GM18868 (cell line): ENCODE measurements around the gene RASGRF2.

Source experiments
- ATAC-seq: cut with Tn5 transposase; IDR thresholded peaks from one replicate; pipeline ENCODE4 v1.9.1; 2021; ENCODE audit warnings: mild to moderate bottlenecking, moderate library complexity; ENCODE audit not compliant: unreplicated experiment

RASGRF2 gene

GRCh38 chr5:81165493-81166119 is 205.4 kb downstream of the RASGRF2 start:
- ATAC-seq, result peak; percentile 73

- ATAC-seq, result no peak
Observed at GRCh38 chr5:81166430-81166829, 206.3 kb downstream of the RASGRF2 start.

GRCh38 chr5:81167078-81167477 is 206.9 kb downstream of the RASGRF2 start:
- ATAC-seq, result no peak

- no peak for ATAC-seq
Observed at GRCh38 chr5:81167544-81167943, 207.4 kb downstream of the RASGRF2 start.

- no peak for ATAC-seq
Observed at GRCh38 chr5:81169924-81170323, 209.8 kb downstream of the RASGRF2 start.

DNA sequence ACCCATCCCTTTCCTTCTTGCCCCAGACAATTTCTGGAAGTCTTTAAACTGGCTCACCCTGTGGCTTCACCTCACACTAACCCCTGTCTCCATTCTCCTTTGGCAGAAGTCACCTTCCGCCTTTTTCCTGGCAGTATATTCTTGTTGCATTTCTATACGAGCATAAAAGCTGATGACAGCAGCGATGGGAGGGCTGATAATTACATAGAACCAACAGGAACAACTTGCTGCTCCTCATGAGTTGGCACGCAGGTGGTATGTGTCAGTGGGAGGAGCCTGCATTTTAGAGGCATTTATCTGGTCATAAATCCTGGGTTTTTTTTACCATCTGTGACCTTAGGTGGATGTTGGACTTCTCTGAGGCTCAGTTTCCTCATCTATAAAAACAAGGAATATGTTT is 211.6 kb downstream of the RASGRF2 start:
- no peak for ATAC-seq

DNA sequence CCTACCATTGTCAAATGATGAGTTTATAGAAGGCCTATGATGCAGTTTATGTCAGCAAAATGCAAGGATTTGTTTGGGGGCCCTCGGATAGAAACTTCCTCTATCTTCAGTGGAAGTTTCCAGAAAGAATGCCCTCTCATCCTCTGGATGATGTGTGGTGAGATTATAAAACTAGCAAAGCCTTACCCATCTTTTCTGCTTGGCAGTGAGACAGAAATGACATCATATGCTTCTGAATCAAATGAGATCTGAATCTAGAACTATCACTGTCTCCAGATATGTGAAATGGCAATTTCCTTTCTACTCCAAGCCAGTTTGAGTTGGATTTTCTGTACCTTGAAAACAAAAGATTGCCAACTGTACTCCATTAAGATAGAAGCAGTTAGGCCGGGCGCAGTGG is 212.5 kb downstream of the RASGRF2 start:
- ATAC-seq, result no peak

GRCh38 chr5:81177061-81177460 is 216.9 kb downstream of the RASGRF2 start:
- ATAC-seq, result no peak

DNA sequence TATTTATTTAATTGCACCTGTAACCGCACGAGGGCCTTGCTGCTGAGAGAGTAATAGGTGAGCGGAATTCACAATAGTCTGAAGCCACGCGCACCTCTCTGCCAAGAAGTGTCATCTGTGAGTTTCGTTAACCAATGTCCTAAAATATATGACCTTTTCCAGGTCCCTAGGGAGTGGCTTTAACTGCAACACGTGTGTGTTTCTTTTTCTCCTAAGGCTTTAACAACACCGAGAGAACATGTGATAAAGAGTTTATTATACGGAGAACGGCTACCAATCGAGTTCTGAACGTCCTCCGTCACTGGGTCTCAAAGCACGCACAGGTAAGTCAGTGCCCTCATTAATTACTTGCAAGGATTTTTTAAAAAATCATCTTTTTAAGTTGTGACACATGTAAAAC is 219.8 kb downstream of the RASGRF2 start:
- ATAC-seq, result no peak

DNA sequence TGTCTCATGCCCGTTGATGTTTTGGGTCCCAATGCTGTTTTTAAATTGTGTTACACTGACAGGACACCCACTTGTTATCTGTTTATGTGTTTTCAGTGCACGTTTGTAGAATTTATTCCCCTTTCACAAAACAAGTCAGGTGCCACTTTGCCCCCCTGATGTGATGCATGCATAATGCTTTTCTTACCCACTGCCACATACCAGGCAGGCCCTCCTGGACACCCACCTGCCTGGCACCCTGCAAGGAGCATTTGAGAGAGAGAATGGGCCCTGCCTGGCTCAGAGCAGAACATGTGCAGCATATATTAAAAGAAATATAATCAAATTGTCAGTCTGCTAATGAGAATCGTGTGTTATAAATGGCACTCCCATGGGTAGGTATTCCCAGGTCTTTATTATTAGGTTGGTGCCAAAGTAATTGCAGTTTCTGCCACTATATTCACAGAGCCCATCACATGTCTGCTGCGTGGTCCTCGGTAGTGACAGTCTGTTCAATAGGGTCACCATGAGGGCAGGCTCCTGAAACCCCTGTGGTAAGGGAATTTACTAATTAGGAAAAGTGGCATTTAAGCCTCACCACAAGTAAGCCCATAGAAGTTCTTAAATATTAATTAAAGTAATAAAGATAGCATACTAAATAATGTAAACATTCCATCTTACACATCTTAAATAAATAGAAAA is 220.8 kb downstream of the RASGRF2 start:
- ATAC-seq, result no peak

GRCh38 chr5:81181576-81182316 is 221.6 kb downstream of the RASGRF2 start:
- ATAC-seq, result peak; percentile 41

DNA sequence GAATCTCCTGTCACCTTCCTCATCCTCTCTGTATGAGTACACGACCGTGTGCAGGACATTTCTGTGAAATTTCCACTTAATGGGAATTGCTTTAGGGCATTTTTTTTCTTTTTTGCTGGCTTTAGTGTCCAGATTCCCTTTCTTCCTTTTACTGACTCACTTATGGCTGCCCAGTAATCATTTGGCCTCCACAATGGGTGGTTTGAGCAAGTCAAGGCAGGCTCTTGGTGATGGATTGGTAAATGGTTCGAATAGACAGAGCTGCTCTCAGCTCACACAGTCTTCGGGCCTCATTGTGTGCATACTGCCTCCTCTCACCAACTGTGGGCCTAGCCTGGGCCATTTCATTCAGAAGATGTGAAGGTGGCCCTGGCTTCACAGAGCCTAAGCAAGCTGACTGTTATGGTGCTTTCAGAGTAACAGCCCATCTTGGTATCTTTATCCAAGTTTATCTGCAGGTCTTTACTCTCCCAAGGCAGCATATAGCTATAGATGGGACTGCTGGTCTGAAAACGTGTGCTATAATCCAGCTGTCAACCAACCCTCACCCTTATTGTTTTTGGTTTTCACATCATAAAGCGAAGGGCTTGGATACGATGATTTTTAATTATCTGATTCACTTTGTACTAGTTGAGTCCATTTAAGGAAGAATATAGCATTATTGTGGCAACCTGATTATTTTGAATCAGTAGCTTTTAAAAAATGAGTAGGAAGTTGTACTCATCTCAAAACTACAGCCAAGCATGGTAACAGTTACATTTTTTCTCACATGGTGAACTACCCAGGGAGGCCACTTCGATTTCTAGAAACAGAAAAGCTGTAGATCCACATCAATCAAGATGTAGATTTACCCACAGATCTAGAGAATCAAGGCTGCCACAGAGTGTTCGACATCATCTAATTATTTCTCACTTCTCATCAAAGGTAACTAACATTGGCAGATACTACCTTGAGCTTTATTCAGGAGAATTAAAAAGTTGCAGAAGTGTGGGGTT is 222.5 kb downstream of the RASGRF2 start:
- ATAC-seq, result peak; percentile 65

GRCh38 chr5:81183811-81184748 is 223.9 kb downstream of the RASGRF2 start:
- no peak for ATAC-seq

DNA sequence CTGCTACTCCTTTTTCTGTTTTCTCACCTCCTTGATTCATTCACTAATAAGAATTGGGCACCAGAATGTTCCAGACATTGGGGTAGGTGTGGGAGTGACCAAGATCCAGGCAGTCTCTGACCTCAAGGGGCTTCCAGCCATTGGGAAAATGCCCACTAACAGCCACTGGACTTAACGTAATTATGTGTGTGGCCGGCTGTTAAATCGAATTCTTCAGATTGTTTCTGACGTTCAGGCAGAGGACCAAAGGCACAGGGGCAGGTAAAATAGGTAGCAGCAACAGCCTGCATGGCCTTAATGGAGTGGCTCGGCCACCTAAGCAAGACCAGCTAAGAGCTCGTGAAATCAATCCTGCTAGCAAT is 224.6 kb downstream of the RASGRF2 start:
- ATAC-seq, result no peak

DNA sequence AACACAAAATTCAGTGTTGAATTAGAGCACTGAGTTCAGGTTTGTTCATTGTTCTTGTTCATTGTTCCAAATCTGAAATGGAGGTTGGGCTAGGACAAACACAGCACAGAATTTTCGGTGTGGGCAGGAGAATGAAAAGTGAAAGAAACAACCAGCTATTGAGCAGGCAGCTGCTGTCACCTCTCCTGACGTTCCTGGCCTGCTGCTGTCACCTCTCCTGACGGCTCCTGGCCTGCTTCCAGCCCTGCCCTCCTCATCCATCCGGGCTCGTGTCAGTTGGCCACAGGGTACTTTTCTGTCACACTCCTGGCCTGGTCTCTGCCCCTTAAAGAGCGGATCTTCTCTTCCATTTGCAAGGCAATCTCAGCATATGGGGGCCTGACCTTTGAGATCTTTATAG is 227.7 kb downstream of the RASGRF2 start:
- no peak for ATAC-seq

- ATAC-seq, result no peak
Observed at GRCh38 chr5:81188962-81189361, 228.8 kb downstream of the RASGRF2 start.

DNA sequence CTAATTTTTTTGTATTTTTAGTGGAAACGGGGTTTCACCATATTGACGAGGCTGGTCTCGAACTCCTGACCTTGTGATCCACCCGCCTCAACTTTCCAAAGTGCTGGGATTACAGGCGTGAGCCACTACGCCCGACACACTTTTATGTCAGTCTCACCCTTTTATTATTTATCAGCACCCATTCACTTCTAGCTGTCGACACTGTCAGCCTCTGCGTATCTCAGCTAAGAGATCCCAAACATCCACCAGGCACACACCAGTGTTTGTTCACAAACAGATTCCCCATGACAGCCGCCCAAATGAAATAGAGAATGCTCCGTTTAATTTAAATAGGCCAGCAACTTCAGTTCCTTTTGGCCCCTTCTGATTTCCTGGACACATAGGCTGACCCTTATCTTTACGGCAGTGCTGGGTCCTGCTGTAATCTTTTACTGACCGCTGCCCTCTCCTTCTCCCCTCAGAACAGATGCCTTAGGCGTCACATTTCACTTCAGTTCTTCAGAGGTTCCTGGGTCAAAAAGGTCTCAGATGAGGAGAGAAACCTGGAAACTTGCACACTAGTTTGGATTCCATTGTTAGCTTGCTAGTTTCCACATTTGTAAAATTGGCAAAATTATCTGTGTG is 229.8 kb downstream of the RASGRF2 start:
- ATAC-seq, result no peak

DNA sequence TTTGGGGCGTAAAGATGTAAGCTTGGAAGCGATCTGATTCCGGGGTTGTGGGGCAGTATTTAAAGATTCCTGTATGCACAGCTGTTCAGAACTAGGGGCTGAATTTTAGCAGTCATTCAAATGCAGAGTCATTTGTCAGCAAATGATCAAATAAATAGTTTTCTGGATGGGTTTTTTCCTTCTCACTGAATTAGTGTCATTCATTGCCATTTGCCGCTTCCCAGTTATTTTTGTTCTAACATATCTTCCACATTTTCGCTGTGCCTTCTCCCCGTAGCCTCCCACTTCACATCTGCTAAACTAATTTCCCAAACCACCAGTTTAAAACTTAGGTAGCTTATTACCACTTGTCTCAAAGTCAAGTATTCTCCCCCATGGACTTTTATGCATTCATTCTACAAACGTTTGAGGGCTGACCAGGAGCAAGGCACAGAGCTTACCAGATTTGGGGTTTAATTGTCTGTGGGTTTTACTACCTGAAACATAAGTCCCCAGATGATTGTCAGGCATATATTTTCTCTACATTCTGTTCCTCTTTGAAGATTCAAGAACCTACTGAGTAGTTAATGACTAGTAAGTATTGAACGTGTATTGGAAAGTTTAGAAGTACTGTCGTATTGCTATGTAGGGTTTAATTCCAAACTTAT is 231.7 kb downstream of the RASGRF2 start:
- ATAC-seq, result no peak

GRCh38 chr5:81192373-81192750 is 232.2 kb downstream of the RASGRF2 start:
- ATAC-seq, result no peak
